NT2/D1 (cell line): ENCODE data around the gene SMAD5.

ENCODE experiments used
- DNase-seq: peaks from one replicate; pipeline ENCODE4 v3.0.0-alpha.2; 2011; ENCODE audit warnings: low read depth, low spot score
- H3K27me3 ChIP-seq: 2 replicates; pipeline ENCODE4 v1.6.0; 2011; ENCODE audit warnings: mild to moderate bottlenecking; ENCODE audit not compliant: insufficient read length, insufficient read depth
- H3K36me3 ChIP-seq: 2 replicates; pipeline ENCODE4 v1.6.1; 2011; ENCODE audit warnings: mild to moderate bottlenecking, low read length, mixed read lengths; ENCODE audit not compliant: insufficient read depth, insufficient read length
- H3K4me1 ChIP-seq: 2 replicates; pipeline ENCODE4 v1.5.1; 2011; ENCODE audit not compliant: insufficient read depth, insufficient read length
- H3K4me3 ChIP-seq: 2 replicates; pipeline ENCODE4 v1.5.1; 2011; ENCODE audit warnings: low read depth; ENCODE audit not compliant: insufficient read length
- H3K9ac ChIP-seq: 2 replicates; pipeline ENCODE4 v1.6.0; 2011; ENCODE audit warnings: low read depth; ENCODE audit not compliant: insufficient read length
- H3K9me3 ChIP-seq: 2 replicates; pipeline ENCODE4 v1.5.1; 2011; ENCODE audit warnings: mild to moderate bottlenecking, low read length; ENCODE audit not compliant: insufficient read depth
- SUZ12 ChIP-seq: IDR thresholded peaks from 2 replicates; pipeline ENCODE4 v1.6.1; 2011; ENCODE audit not compliant: insufficient read length, insufficient read depth; ENCODE audit errors: extremely low read depth
- YY1 ChIP-seq: IDR thresholded peaks from 2 replicates; pipeline ENCODE4 v1.6.1; 2011; ENCODE audit not compliant: insufficient read length, insufficient read depth
- ZNF274 ChIP-seq: IDR thresholded peaks from 2 replicates; pipeline ENCODE4 v1.6.1; 2011; ENCODE audit warnings: mild to moderate bottlenecking, low read depth, low read length

The SMAD5 gene

DNA sequence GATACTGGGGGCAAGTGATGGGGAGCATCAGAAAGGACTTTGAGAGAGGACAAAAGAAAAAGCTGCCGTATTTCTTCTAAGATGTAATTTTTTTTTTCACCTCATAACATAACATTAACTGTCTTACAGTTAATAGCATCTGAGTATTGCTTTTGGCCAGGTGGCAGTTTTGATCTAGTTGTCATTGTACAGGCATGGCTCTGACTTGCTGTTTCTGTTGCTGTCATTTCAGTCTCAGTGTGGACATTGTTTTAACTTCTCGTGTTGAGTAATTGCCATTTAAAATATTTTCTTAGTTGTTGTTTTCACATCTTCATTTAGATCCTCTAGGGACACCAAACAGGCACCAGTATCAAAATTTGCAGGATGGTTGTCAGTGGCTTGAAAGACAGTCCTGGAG, 12.4 kb downstream of the SMAD5 start:
- no peak for TF ChIP-seq ZNF274
- TF ChIP-seq SUZ12: no peak
- TF ChIP-seq YY1: no peak
- no peaks in the 10 kb centered on the region for H3K27me3 ChIP-seq
- no peak overlapping the region for H3K4me3 ChIP-seq
- H3K4me1 ChIP-seq: no peaks in the 10 kb centered on the region
- no peaks in the 10 kb centered on the region for H3K9me3 ChIP-seq
- no peak for DNase-seq
- H3K9ac ChIP-seq: no peak overlapping the region
- peaks cover 7% of the 10 kb centered on the region for H3K36me3 ChIP-seq

DNA sequence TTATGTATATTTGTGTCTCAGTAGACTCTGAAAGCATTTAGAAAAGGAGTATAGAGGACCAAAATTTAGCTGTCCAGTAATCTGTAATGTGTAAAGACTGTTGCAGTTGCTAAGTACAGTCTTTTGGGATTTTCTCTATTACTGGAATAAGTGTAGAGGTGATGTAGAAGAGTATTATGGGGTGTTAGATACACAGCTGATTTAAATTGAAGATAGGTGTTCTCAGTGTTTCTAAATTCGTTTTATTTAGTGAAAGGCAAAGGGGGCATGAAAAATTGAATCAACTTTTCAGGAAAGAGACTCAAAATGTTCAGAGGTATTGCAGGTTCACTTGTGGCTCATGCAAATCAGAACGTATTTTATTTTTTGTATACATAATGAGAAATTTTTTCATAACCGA, 13.6 kb downstream of the SMAD5 start:
- no peak overlapping the region for H3K9ac ChIP-seq
- DNase-seq: no peak
- TF ChIP-seq YY1: no peak
- TF ChIP-seq ZNF274: no peak
- TF ChIP-seq SUZ12: no peak
- H3K9me3 ChIP-seq: no peaks in the 10 kb centered on the region
- no peaks in the 10 kb centered on the region for H3K4me1 ChIP-seq
- H3K36me3 ChIP-seq: peaks cover 9% of the 10 kb centered on the region
- no peaks in the 10 kb centered on the region for H3K27me3 ChIP-seq
- no peak overlapping the region for H3K4me3 ChIP-seq

DNA sequence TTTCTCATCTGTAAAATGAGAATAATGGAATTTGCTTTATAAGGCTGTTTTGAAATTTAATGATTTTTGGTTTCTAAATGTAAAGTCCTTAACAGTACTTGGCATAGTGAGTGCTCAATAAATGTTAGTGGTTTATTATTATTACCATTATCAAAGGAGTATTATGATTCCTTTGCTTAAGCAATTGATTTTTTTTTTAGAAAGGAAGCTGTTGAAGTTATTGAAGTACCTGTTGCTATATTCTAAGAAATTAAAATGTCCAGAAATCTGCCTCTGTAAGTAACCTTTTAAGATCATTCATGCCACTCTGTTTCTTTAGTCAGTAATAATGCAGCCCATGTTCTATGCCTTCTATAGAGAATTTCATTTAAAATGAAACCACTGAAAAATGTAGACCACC, 15.0 kb downstream of the SMAD5 start:
- TF ChIP-seq SUZ12 (no peak), ZNF274 (no peak), YY1 (no peak)
- no peaks in the 10 kb centered on the region for H3K27me3 ChIP-seq
- H3K9ac ChIP-seq: no peak overlapping the region
- no peaks in the 10 kb centered on the region for H3K9me3 ChIP-seq
- peaks cover 17% of the 10 kb centered on the region for H3K36me3 ChIP-seq
- no peak overlapping the region for H3K4me3 ChIP-seq
- H3K4me1 ChIP-seq: no peaks in the 10 kb centered on the region
- no peak for DNase-seq

DNA sequence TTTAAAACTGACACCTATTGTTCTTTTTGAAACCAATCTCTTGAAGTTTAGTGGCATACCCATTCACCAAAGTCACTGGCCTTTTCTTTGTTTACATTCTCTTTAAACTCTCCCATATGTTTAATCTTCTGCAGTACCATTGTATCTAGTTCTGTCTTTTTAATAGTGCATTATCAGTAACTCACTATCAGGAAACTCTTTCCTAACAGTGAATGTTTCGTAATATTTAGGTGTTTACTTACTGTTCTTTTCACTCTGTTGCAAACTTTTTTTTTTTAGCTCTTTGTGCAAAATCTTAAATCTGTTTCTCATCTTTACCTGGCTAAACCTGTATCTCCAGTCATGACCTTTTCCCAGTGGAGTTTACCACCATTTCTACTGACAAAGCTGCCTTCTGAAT, 17.2 kb downstream of the SMAD5 start:
- Histone ChIP-seq H3K9me3 (no peaks in the 10 kb centered on the region), H3K4me1 (no peaks in the 10 kb centered on the region), H3K9ac (no peak overlapping the region), H3K27me3 (no peaks in the 10 kb centered on the region), H3K4me3 (no peak overlapping the region), H3K36me3 (peaks cover 34% of the 10 kb centered on the region)
- no peak for TF ChIP-seq SUZ12
- no peak for TF ChIP-seq ZNF274
- TF ChIP-seq YY1: no peak
- DNase-seq: no peak

DNA sequence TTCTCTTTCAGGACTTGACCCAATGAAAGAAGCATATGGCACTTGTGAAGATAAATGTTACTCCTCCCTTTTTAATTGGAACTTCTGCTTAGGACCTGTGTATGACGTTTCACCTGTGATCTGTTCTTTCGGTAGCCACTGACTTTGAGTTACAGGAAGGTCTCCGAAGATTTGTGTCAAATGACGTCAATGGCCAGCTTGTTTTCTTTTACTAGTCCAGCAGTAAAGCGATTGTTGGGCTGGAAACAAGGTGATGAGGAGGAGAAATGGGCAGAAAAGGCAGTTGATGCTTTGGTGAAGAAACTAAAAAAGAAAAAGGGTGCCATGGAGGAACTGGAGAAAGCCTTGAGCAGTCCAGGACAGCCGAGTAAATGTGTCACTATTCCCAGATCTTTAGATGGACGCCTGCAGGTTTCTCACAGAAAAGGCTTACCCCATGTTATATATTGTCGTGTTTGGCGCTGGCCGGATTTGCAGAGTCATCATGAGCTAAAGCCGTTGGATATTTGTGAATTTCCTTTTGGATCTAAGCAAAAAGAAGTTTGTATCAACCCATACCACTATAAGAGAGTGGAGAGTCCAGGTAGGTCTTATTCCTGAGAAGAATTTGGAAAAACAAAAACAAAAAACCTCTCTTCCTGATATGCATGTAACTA, 21.1 kb downstream of the SMAD5 start:
- H3K9ac ChIP-seq: no peak overlapping the region
- no peaks in the 10 kb centered on the region for H3K9me3 ChIP-seq
- no peak for DNase-seq
- H3K4me1 ChIP-seq: no peaks in the 10 kb centered on the region
- peaks cover 56% of the 10 kb centered on the region for H3K36me3 ChIP-seq
- no peaks in the 10 kb centered on the region for H3K27me3 ChIP-seq
- TF ChIP-seq SUZ12: no peak
- TF ChIP-seq ZNF274: no peak
- no peak for TF ChIP-seq YY1
- H3K4me3 ChIP-seq: no peak overlapping the region

DNA sequence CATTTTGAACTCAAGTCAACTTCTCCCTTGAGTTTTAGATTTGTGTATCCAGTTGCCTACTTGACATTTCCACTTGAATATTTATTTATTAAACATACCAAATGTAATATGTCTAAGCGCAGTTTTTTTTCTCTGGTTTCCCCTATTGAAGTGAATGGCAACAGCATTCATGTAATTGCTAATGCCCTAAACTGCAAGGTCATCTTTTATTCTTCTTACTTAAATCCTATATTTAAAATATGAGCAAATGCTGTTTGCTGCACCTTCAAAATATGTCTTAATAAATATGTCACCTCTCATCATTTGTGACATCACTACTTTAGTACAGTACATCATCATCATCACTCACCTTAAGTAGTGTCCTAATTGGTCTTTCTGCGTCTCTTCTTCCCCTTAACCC, 22.4 kb downstream of the SMAD5 start:
- Histone ChIP-seq H3K36me3 (peaks cover 61% of the 10 kb centered on the region), H3K4me3 (no peak overlapping the region), H3K9me3 (no peaks in the 10 kb centered on the region)

GRCh38 chr5:136155761-136156160, 23.1 kb downstream of the SMAD5 start:
- TF ChIP-seq SUZ12: no peak
- TF ChIP-seq ZNF274: no peak
- no peak for TF ChIP-seq YY1
- peaks cover 65% of the 10 kb centered on the region for H3K36me3 ChIP-seq
- DNase-seq: no peak
- H3K9me3 ChIP-seq: no peaks in the 10 kb centered on the region
- H3K9ac ChIP-seq: no peak overlapping the region
- H3K27me3 ChIP-seq: no peaks in the 10 kb centered on the region
- H3K4me1 ChIP-seq: no peaks in the 10 kb centered on the region
- no peak overlapping the region for H3K4me3 ChIP-seq

More for the DNA sequence above, 22.4 kb downstream of the SMAD5 start:
- TF ChIP-seq SUZ12 (no peak), YY1 (no peak), ZNF274 (no peak)
- no peak for DNase-seq
- H3K9ac ChIP-seq: no peak overlapping the region
- H3K4me1 ChIP-seq: no peaks in the 10 kb centered on the region
- no peaks in the 10 kb centered on the region for H3K27me3 ChIP-seq
